A673 (cell line): ENCODE data around the gene GALNTL6. TPM values are rescaled to one million over a fixed set of nuclear protein-coding genes. Genes with fewer than 3 reads are reported as not detected.
"Not testable (repeated sequence)": the region's sequence is repeated elsewhere in the genome, so short reads cannot be mapped to it uniquely, and the experiment has no call there.

Experiments
- BruUV-seq: library from RNA; stranded (reverse); fragments of 400-500 nt; replicated peaks from 2 replicates; lab custom pipeline; 2021; lab: Mats Ljungman, UMichigan
- CTCF ChIA-PET: fragments of 300-600 bp; sonication (Branson Sonifier 250); formaldehyde crosslinking; loops from one replicate; lab custom pipeline; 2022; ENCODE audit warnings: antibody characterized with exemption; lab: Charles Lee
- POLR2A ChIA-PET: fragments of 300-600 bp; sonication (Branson Sonifier 250); formaldehyde crosslinking; loops from one replicate; lab custom pipeline; 2022; ENCODE audit warnings: antibody characterized with exemption; ENCODE audit not compliant: low non-redundant PET; lab: Charles Lee
- DNase-seq: peaks from one replicate; pipeline ENCODE4 v3.0.0-alpha.2; 2015; ENCODE audit warnings: low spot score
- H3K27ac ChIP-seq: fragments of 200-600 bp; sonication (generic); 2 replicates; pipeline ENCODE4 v1.5.1; 2016; ENCODE audit warnings: mixed run types, low read depth, mild to moderate bottlenecking, mixed read lengths, antibody characterized with exemption, low read length; ENCODE audit not compliant: poor library complexity, severe bottlenecking
- H3K27me3 ChIP-seq: fragments of 200-600 bp; sonication (generic); replicated peaks from 2 replicates; pipeline ENCODE4 v1.6.1; 2017; ENCODE audit warnings: mixed run types, low read depth, mild to moderate bottlenecking, mixed read lengths, antibody characterized with exemption, low read length; ENCODE audit not compliant: insufficient read depth, poor library complexity
- H3K36me3 ChIP-seq: fragments of 200-600 bp; sonication (generic); 2 replicates; pipeline ENCODE4 v1.6.1; 2016; ENCODE audit warnings: mixed run types, mild to moderate bottlenecking, mixed read lengths, antibody characterized with exemption, low read length; ENCODE audit not compliant: insufficient read depth, poor library complexity, severe bottlenecking
- H3K4me1 ChIP-seq: fragments of 200-600 bp; sonication (generic); 2 replicates; pipeline ENCODE4 v1.6.1; 2017; ENCODE audit warnings: mixed run types, mild to moderate bottlenecking, mixed read lengths, antibody characterized with exemption, low read length; ENCODE audit not compliant: insufficient read depth, poor library complexity, severe bottlenecking
- H3K4me3 ChIP-seq: fragments of 200-600 bp; sonication (generic); 2 replicates; pipeline ENCODE4 v1.5.1; 2016; ENCODE audit warnings: low read depth, mixed run types, mild to moderate bottlenecking, mixed read lengths, low read length; ENCODE audit not compliant: poor library complexity, severe bottlenecking
- H3K9me3 ChIP-seq: fragments of 200-600 bp; sonication (generic); 2 replicates; pipeline ENCODE4 v1.6.1; 2016; ENCODE audit warnings: mixed run types, low read depth, mild to moderate bottlenecking, mixed read lengths, antibody characterized with exemption, low read length; ENCODE audit not compliant: poor library complexity, severe bottlenecking
- EZH2 ChIP-seq: fragments of 200-600 bp; sonication (generic); IDR thresholded peaks from 2 replicates; pipeline ENCODE4 v1.6.1; 2017; ENCODE audit warnings: borderline replicate concordance, low read depth, mild to moderate bottlenecking, mixed read lengths, antibody characterized with exemption, low read length; ENCODE audit not compliant: poor library complexity, severe bottlenecking
- intact Hi-C: fragments of 100-400 bp; cut with micrococcal nuclease; formaldehyde crosslinking; loops from one replicate; pipeline ENCODE4 v1.10.0; 2022; ENCODE audit not compliant: unreplicated experiment
- total RNA-seq: library from RNA; stranded (reverse); gene quantifications from 2 replicates; pipeline ENCODE4 v1.2.3, GENCODE V29; 2021
- TF ChIP-seq, protein P1 (sequence below): fragments of 300-800, 200-600 bp; sonication (generic); conservative IDR thresholded peaks from 2 replicates; pipeline ENCODE4 v1.5.1; 2017; ENCODE audit warnings: low read depth, mild to moderate bottlenecking, antibody characterized with exemption, low read length, moderate library complexity, mixed read lengths

GALNTL6 gene
- total RNA-seq, 1 experiment from 2014 or later: 0.30 TPM

DNA sequence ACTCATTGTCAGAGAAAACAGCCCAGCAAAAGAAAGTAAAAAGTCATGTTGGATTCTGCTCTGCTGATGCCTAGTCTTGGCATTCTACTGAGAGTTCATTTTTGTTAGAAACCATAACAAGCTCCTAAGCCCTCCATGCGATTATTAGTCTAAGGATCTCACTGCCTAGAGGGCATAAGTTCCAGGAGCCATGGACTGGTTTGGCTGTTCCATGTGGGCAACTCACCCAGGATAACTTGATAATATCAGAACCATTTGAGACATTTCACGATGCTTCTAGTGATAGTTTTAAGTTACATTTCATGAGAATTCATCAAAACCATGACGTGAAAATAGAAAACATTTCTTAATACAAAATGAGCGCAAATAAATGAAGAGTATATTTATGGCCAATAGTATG, 978.6 kb downstream of the GALNTL6 start:
- ChIA-PET POLR2A (no interaction called here), CTCF (no interaction called here)
- intact Hi-C loops: no loop called here
- DNase-seq: no peak
- Histone ChIP-seq H3K4me3 (no peak overlapping the region), H3K9me3 (no peaks in the 10 kb centered on the region), H3K27me3 (no peaks in the 10 kb centered on the region), H3K27ac (no peak overlapping the region), H3K4me1 (no peaks in the 10 kb centered on the region), H3K36me3 (no peaks in the 10 kb centered on the region)
- TF ChIP-seq EZH2: no peak
- TF ChIP-seq, protein P1, sequence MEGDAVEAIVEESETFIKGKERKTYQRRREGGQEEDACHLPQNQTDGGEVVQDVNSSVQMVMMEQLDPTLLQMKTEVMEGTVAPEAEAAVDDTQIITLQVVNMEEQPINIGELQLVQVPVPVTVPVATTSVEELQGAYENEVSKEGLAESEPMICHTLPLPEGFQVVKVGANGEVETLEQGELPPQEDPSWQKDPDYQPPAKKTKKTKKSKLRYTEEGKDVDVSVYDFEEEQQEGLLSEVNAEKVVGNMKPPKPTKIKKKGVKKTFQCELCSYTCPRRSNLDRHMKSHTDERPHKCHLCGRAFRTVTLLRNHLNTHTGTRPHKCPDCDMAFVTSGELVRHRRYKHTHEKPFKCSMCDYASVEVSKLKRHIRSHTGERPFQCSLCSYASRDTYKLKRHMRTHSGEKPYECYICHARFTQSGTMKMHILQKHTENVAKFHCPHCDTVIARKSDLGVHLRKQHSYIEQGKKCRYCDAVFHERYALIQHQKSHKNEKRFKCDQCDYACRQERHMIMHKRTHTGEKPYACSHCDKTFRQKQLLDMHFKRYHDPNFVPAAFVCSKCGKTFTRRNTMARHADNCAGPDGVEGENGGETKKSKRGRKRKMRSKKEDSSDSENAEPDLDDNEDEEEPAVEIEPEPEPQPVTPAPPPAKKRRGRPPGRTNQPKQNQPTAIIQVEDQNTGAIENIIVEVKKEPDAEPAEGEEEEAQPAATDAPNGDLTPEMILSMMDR: no peak
- no TSS peak for BruUV-seq

DNA sequence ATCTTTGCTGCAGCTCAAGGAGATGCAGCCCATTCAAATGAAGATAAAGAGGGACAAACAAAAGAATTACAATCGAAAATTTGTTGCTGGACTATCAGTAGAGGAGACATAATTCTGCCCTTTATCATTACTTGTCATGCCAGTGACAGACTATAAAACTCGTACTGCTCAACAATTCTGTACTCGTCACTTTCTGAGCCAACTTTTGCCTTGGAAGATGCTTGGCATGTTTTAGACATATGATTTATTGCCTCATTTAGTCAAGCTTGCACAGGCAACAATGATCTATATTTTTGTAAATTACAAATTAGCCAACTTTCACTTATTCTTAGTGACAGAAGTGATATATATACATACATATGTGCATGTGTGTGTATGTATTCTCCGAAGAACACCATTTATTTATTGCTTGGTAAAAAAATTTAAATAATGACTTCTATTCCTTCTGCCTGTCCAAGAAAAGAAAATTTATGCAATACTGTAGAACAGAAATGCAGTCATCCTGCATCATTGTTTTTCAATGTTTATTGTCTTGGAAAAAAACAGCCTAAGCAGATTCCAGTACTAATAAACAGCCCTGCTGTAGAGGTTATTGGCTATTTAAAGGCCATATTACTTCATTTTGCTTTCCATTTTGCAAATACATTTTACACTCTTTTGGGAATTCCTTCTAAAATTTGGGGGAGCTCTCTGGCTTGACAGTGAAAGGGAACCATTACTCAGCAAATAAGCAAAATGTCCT, 980.5 kb downstream of the GALNTL6 start:
- Histone ChIP-seq H3K9me3 (no peaks in the 10 kb centered on the region), H3K4me3 (no peak overlapping the region), H3K36me3 (no peaks in the 10 kb centered on the region), H3K4me1 (no peaks in the 10 kb centered on the region), H3K27me3 (no peaks in the 10 kb centered on the region), H3K27ac (no peak overlapping the region)
- TF ChIP-seq, protein P1: no peak
- TF ChIP-seq EZH2: no peak
- ChIA-PET CTCF (no interaction called here), POLR2A (no interaction called here)
- no peak for DNase-seq
- BruUV-seq: no TSS peak
- intact Hi-C loops: no loop called here

DNA sequence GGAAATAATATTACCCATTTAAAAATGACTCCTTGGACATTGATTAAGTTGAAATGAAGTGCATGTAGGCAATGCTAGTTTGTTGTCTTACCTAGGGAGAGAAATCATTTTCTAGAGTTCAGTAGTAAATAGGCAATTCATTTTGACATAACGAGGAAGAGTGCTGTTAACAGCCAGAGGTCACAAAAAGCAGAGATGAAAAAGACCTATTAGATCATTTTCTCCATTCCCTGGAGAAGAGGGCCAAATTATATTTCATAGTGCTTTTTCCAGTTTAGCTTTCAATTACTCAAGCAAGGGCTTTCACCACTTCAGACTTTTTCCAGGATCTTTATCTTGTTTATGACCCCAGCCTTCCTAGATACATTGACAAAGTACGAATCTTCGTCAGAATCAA, 981.1 kb downstream of the GALNTL6 start:
- BruUV-seq: no TSS peak

DNA sequence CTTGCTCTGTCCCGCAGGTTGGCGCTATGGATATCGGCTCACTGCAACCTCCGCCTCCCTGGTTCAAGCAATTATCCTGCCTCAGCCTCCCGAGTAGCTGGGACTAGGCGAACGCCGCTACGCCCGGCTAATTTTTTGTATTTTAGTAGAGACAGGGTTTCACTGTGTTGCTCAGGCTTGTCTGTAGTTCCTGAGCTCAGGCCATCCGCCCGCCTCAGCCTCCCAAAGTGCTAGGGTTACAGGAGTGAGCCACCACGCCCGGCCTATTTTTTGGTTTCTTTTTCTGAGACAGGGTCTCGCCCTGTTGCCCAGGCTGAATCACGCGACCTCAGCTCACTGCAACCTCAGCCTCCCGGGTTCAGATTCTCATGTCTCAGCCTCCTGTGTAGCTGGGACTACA, 984.1 kb downstream of the GALNTL6 start:
- H3K36me3 ChIP-seq, H3K4me3 ChIP-seq, intact Hi-C loops, H3K4me1 ChIP-seq, H3K9me3 ChIP-seq, H3K27me3 ChIP-seq, BruUV-seq, DNase-seq, H3K27ac ChIP-seq, POLR2A ChIA-PET, CTCF ChIA-PET: not testable (repeated sequence)

More for the DNA sequence above, 981.1 kb downstream of the GALNTL6 start:
- POLR2A ChIA-PET: no interaction called here
- Histone ChIP-seq H3K27ac (no peak overlapping the region), H3K4me1 (no peaks in the 10 kb centered on the region), H3K4me3 (no peak overlapping the region), H3K36me3 (no peaks in the 10 kb centered on the region), H3K27me3 (no peaks in the 10 kb centered on the region), H3K9me3 (no peaks in the 10 kb centered on the region)
- no peak for DNase-seq
- CTCF ChIA-PET: no interaction called here
- TF ChIP-seq EZH2: no peak
- TF ChIP-seq, protein P1: no peak
- intact Hi-C loops: no loop called here
